HCT116 (cell line): ENCODE results near the gene ALDH16A1. TPM values are rescaled to one million over a fixed set of nuclear protein-coding genes. Genes with fewer than 3 reads are reported as not detected.
A peak's percentile ranks its signal among the peaks of the same experiment; 100 is the strongest.

Source experiments
- ATAC-seq: fragments of 200-7000 bp; cut with Tn5 transposase; 2 replicates; pipeline ENCODE4 v1.9.1; 2020; ENCODE audit warnings: mild to moderate bottlenecking, moderate library complexity
- BruUV-seq: library from RNA; stranded (reverse); fragments of 400-500 nt; replicated peaks from 2 replicates; lab custom pipeline; 2021; lab: Mats Ljungman, UMichigan
- CTCF ChIA-PET: fragments of 300-600 bp; sonication (Branson Sonifier 250); formaldehyde crosslinking; loops from one replicate; lab custom pipeline; 2021; ENCODE audit warnings: antibody characterized with exemption; lab: Charles Lee
- POLR2A ChIA-PET: fragments of 300-600, 350-600 bp; sonication (Branson Sonifier 250); formaldehyde crosslinking; loops from one replicate; lab custom pipeline; 2021; ENCODE audit warnings: antibody characterized with exemption; lab: Charles Lee
- RAD21 ChIA-PET, 2 experiments: fragments of 300-600 bp; sonication (Branson Sonifier 250); formaldehyde crosslinking; loops; one replicate each; lab custom pipeline; 2023; ENCODE audit warnings: low total read pairs in 2 of 2; ENCODE audit not compliant: uncharacterized antibody in 2 of 2, unreplicated experiment in 2 of 2, low non-redundant PET in 1 of 2; lab: Charles Lee
- DNase-seq: peaks from one replicate; pipeline ENCODE4 v3.0.0-alpha.2; 2010; ENCODE audit warnings: low read depth, low spot score
- H2AFZ ChIP-seq: fragments of 200-600 bp; shearing (Covaris generic), sonication (generic); 2 replicates; pipeline ENCODE4 v1.6.1; 2017; ENCODE audit warnings: low read depth, mixed run types, mixed read lengths, antibody characterized with exemption, low read length; ENCODE audit not compliant: poor library complexity, severe bottlenecking
- H3K27ac ChIP-seq: 2 replicates; pipeline ENCODE4 v1.5.1; 2012; ENCODE audit warnings: low read depth, low read length
- H3K27me3 ChIP-seq: fragments of 200-600 bp; sonication (generic); 2 replicates; pipeline ENCODE4 v1.6.1; 2016; ENCODE audit warnings: mixed run types, low read length, mixed read lengths; ENCODE audit not compliant: insufficient read depth
- H3K36me3 ChIP-seq, 2 experiments: fragments of 200-500 bp in 1 of 2; fragments of 200-600 bp in 1 of 2; sonication (Bioruptor generic) in 1 of 2; sonication (generic) in 1 of 2; 2 replicates each; pipeline versions ENCODE4 v1.5.1 to v1.6.1; 2014 to 2016; ENCODE audit warnings: low read length in 2 of 2, inconsistent platforms in 1 of 2, mixed read lengths in 1 of 2, mixed run types in 1 of 2; ENCODE audit not compliant: insufficient read depth in 2 of 2, control insufficient read depth in 1 of 2
- H3K4me1 ChIP-seq, 2 experiments: fragments of 200-600 bp in 1 of 2; sonication (generic) in 1 of 2; 2 replicates each; pipeline versions ENCODE4 v1.5.1 to v1.6.1; 2012 to 2017; ENCODE audit warnings: low read length in 2 of 2, inconsistent platforms in 1 of 2, mild to moderate bottlenecking in 1 of 2, mixed read lengths in 1 of 2, mixed run types in 1 of 2, moderate library complexity in 1 of 2; ENCODE audit not compliant: insufficient read depth in 2 of 2, control insufficient read depth in 1 of 2
- H3K4me2 ChIP-seq: fragments of 200-600 bp; sonication (generic); 2 replicates; pipeline ENCODE4 v1.6.1; 2017; ENCODE audit warnings: mixed run types, low read length, mixed read lengths
- H3K4me3 ChIP-seq, 2 experiments: fragments of 200-600 bp in 1 of 2; sonication (generic) in 1 of 2; replicated peaks in 1 of 2; 2 replicates each; pipeline ENCODE4 v1.5.1; 2011 to 2016; ENCODE audit warnings: low read length in 2 of 2, control low read depth in 1 of 2, low read depth in 1 of 2, mild to moderate bottlenecking in 1 of 2, mixed read lengths in 1 of 2, mixed run types in 1 of 2
- H3K79me2 ChIP-seq: fragments of 200-600 bp; sonication (generic); 2 replicates; pipeline ENCODE4 v1.6.1; 2017; ENCODE audit warnings: mild to moderate bottlenecking, mixed run types, low read length, moderate library complexity, mixed read lengths; ENCODE audit not compliant: insufficient read depth
- H3K9ac ChIP-seq: fragments of 200-600 bp; sonication (generic); 2 replicates; pipeline ENCODE4 v1.6.1; 2016; ENCODE audit warnings: low read length, mixed read lengths
- H3K9me2 ChIP-seq: fragments of 200-600 bp; sonication (generic), shearing (Covaris generic); 2 replicates; pipeline ENCODE4 v1.6.1; 2017; ENCODE audit warnings: mixed run types, mild to moderate bottlenecking, moderate library complexity; ENCODE audit not compliant: insufficient read depth
- H3K9me3 ChIP-seq, 2 experiments: fragments of 200-500 bp in 1 of 2; fragments of 200-600 bp in 1 of 2; sonication (Bioruptor generic) in 1 of 2; sonication (generic) in 1 of 2; 2 replicates each; pipeline ENCODE4 v1.6.1; 2014 to 2017; ENCODE audit warnings: low read length in 2 of 2, mixed read lengths in 2 of 2, inconsistent platforms in 1 of 2, low read depth in 1 of 2, mild to moderate bottlenecking in 1 of 2, mixed run types in 1 of 2, moderate library complexity in 1 of 2; ENCODE audit not compliant: control insufficient read depth in 1 of 2, insufficient read depth in 1 of 2
- H4K20me1 ChIP-seq: fragments of 200-600 bp; sonication (generic), shearing (Covaris generic); 2 replicates; pipeline ENCODE4 v1.6.1; 2017; ENCODE audit warnings: mixed run types, mild to moderate bottlenecking, moderate library complexity; ENCODE audit not compliant: insufficient read depth
- CBX3 ChIP-seq: IDR thresholded peaks from 2 replicates; pipeline ENCODE4 v1.6.1; 2012; ENCODE audit warnings: low read depth
- CEBPB ChIP-seq: IDR thresholded peaks from 2 replicates; pipeline ENCODE4 v1.6.1; 2012; ENCODE audit warnings: low read depth
- EGR1 ChIP-seq: IDR thresholded peaks from 2 replicates; pipeline ENCODE4 v1.6.1; 2012; ENCODE audit warnings: low read depth
- ELF1 ChIP-seq: IDR thresholded peaks from 2 replicates; pipeline ENCODE4 v1.6.1; 2012; ENCODE audit warnings: low read depth, borderline replicate concordance
- EZH2 ChIP-seq: fragments of 200-600 bp; sonication (generic); IDR thresholded peaks from 2 replicates; pipeline ENCODE4 v1.6.1; 2017; ENCODE audit warnings: antibody characterized with exemption, mixed run types
- EZH2phosphoT487 ChIP-seq: fragments of 200-600 bp; IDR thresholded peaks from 2 replicates; pipeline ENCODE4 v1.6.1; 2018; ENCODE audit warnings: antibody characterized with exemption, borderline replicate concordance
- FOSL1 ChIP-seq: IDR thresholded peaks from 2 replicates; pipeline ENCODE4 v1.6.1; 2012; ENCODE audit warnings: low read depth
- JUND ChIP-seq: IDR thresholded peaks from 2 replicates; pipeline ENCODE4 v1.6.1; 2012
- POLR2A ChIP-seq: IDR thresholded peaks from 2 replicates; pipeline ENCODE4 v1.7.0; 2011; ENCODE audit warnings: borderline replicate concordance; ENCODE audit not compliant: insufficient read depth, insufficient read length; ENCODE audit errors: extremely low read depth
- POLR2AphosphoS5 ChIP-seq: IDR thresholded peaks from 2 replicates; pipeline ENCODE4 v1.6.1; 2011; ENCODE audit warnings: mild to moderate bottlenecking, low read depth, low read length, moderate library complexity
- RAD21 ChIP-seq: IDR thresholded peaks from 2 replicates; pipeline ENCODE4 v1.6.1; 2012; ENCODE audit warnings: low read depth, mild to moderate bottlenecking
- SIN3A ChIP-seq: IDR thresholded peaks from 2 replicates; pipeline ENCODE4 v1.6.1; 2012; ENCODE audit warnings: low read depth
- SP1 ChIP-seq: IDR thresholded peaks from 2 replicates; pipeline ENCODE4 v1.6.1; 2012; ENCODE audit warnings: low read depth
- SRF ChIP-seq: IDR thresholded peaks from 2 replicates; pipeline ENCODE4 v1.6.1; 2012; ENCODE audit warnings: low read depth
- ZFX ChIP-seq: fragments of 450-650 bp; IDR thresholded peaks from 2 replicates; pipeline ENCODE4 v1.6.1; 2017
- ZNF274 ChIP-seq: fragments of 200-500 bp; sonication (Bioruptor generic); IDR thresholded peaks from 2 replicates; pipeline ENCODE4 v1.6.1; 2014; ENCODE audit warnings: mild to moderate bottlenecking, low read depth, low read length, inconsistent platforms
- intact Hi-C: fragments of 100-400 bp; cut with micrococcal nuclease; formaldehyde crosslinking; loops from 2 replicates; pipeline ENCODE4 v1.10.0; 2022
- total RNA-seq: library from RNA; stranded (reverse); gene quantifications from one replicate; pipeline ENCODE4 v1.2.1, GENCODE V29; 2021; ENCODE audit not compliant: unreplicated experiment
- TF ChIP-seq, protein P1 (sequence below): IDR thresholded peaks from 2 replicates; pipeline ENCODE4 v1.6.1; 2012; ENCODE audit warnings: low read depth
- TF ChIP-seq, protein P2 (sequence below): IDR thresholded peaks from 2 replicates; pipeline ENCODE4 v1.6.1; 2012
- TF ChIP-seq, protein P3 (sequence below): IDR thresholded peaks from 2 replicates; pipeline ENCODE4 v1.6.1; 2012

The ALDH16A1 gene
- total RNA-seq, 1 experiment from 2014 or later, result 22.8 TPM

DNA sequence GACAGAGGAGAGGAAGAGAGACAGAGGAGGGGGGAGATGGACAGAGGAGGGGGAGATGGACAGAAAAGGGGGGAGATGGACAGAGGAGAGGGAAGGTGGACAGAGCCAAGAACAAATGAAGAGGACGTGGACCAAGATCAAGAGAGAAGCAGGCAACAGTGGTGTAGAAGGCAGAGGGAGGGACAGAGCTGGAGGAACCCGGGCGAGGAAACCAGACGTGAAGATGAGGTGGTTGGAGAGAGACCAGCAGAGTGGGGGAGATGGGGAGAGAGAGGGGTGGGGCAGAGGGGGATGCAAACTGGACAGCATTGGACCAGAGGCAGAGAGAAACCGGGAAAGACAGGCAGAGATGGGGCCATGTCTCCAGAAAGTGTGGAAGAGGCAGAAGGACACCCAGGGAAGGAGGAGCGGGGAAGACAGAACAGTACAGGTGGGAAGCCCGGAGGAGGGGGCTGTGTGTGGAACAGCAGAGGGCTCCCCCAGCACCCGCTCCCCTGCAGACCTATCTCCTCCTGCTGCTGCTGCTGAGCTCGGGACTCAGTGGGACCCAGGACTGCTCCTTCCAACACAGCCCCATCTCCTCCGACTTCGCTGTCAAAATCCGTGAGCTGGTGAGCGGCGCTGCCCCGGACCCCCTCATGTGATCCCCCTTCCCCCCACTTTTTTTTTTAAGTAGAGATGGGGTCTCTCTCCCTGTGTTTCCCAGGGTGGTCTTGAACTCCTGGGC lies 22.3 kb downstream of the ALDH16A1 start:
- no TSS peak for BruUV-seq
- ChIA-PET CTCF (interaction anchor here (0.7 to 1.3 kb wide), 6 partner anchors 14 to 95 kb away, joined by 3 to 9 read pairs (median 4); partner anchors contain the start of genes ALDH16A1 and PIH1D1), RAD21 (interaction anchor here (0.6 to 1.0 kb wide), 3 partner anchors 24 to 79 kb away, joined by 3 to 4 read pairs (median 3); partner anchors contain the start of gene PIH1D1 (in 1 of the 2)), POLR2A (interaction anchor here (1.0 to 2.5 kb wide), 5 partner anchors 18 to 24 kb away, joined by 5 to 7 read pairs (median 5); partner anchors contain the start of genes ALDH16A1, PIH1D1 and RPS11)
- H4K20me1 ChIP-seq, result no peaks in the 10 kb centered on the region
- 0 out of 2 replicates have a peak overlapping the region, but pooled peaks have one; percentile 13 for H3K9ac ChIP-seq
- no peaks in the 10 kb centered on the region; a peak in 1 of 4 replicates for H3K36me3 ChIP-seq
- H3K4me3 ChIP-seq, result no peak overlapping the region
- no peaks in the 10 kb centered on the region for H3K9me2 ChIP-seq
- no peaks in the 10 kb centered on the region for H3K79me2 ChIP-seq
- no peaks in the 10 kb centered on the region for H3K9me3 ChIP-seq
- peak overlapping the region; percentile 68; the same call in 1 of the 2 replicates for H3K4me2 ChIP-seq
- H3K27me3 ChIP-seq, result no peaks in the 10 kb centered on the region
- H3K4me1 ChIP-seq, result peaks cover 31 to 55% of the 10 kb centered on the region in 2 experiments
- DNase-seq (no peak), ATAC-seq (no peak)
- H3K27ac ChIP-seq, result no peak overlapping the region
- intact Hi-C loops, result no loop called here
- TF ChIP-seq, protein P1, sequence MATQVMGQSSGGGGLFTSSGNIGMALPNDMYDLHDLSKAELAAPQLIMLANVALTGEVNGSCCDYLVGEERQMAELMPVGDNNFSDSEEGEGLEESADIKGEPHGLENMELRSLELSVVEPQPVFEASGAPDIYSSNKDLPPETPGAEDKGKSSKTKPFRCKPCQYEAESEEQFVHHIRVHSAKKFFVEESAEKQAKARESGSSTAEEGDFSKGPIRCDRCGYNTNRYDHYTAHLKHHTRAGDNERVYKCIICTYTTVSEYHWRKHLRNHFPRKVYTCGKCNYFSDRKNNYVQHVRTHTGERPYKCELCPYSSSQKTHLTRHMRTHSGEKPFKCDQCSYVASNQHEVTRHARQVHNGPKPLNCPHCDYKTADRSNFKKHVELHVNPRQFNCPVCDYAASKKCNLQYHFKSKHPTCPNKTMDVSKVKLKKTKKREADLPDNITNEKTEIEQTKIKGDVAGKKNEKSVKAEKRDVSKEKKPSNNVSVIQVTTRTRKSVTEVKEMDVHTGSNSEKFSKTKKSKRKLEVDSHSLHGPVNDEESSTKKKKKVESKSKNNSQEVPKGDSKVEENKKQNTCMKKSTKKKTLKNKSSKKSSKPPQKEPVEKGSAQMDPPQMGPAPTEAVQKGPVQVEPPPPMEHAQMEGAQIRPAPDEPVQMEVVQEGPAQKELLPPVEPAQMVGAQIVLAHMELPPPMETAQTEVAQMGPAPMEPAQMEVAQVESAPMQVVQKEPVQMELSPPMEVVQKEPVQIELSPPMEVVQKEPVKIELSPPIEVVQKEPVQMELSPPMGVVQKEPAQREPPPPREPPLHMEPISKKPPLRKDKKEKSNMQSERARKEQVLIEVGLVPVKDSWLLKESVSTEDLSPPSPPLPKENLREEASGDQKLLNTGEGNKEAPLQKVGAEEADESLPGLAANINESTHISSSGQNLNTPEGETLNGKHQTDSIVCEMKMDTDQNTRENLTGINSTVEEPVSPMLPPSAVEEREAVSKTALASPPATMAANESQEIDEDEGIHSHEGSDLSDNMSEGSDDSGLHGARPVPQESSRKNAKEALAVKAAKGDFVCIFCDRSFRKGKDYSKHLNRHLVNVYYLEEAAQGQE, result no peak
- TF ChIP-seq ELF1 (no peak), RAD21 (no peak), CBX3 (no peak), SIN3A (no peak), POLR2AphosphoS5 (no peak), ZNF274 (no peak), POLR2A (no peak), EZH2 (no peak), FOSL1 (no peak), CEBPB (no peak), JUND (no peak), EZH2phosphoT487 (no peak), SP1 (no peak), ZFX (no peak), SRF (no peak), EGR1 (no peak)
- TF ChIP-seq, protein P2, sequence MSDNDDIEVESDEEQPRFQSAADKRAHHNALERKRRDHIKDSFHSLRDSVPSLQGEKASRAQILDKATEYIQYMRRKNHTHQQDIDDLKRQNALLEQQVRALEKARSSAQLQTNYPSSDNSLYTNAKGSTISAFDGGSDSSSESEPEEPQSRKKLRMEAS, result no peak
- TF ChIP-seq, protein P3, sequence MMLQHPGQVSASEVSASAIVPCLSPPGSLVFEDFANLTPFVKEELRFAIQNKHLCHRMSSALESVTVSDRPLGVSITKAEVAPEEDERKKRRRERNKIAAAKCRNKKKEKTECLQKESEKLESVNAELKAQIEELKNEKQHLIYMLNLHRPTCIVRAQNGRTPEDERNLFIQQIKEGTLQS, result no peak
- TF ChIP-seq, all 23 proteins: peak for 0
- H2AFZ ChIP-seq, result no peak overlapping the region
